Activated gamma-delta T cell treated with Interleukin-2 at 50 U/mL for 16 hours (primary cell): ENCODE results near the gene C7orf33.
"Not testable (repeated sequence)": the region's sequence is repeated elsewhere in the genome, so short reads cannot be mapped to it uniquely, and the experiment has no call there.

Experiments
- DNase-seq: peaks from one replicate; pipeline ENCODE4 v3.0.0-alpha.2; 2020

C7orf33 gene

GRCh38 chr7:148581624-148582023 lies 8.9 kb upstream of the C7orf33 start:
- no peak for DNase-seq

DNA sequence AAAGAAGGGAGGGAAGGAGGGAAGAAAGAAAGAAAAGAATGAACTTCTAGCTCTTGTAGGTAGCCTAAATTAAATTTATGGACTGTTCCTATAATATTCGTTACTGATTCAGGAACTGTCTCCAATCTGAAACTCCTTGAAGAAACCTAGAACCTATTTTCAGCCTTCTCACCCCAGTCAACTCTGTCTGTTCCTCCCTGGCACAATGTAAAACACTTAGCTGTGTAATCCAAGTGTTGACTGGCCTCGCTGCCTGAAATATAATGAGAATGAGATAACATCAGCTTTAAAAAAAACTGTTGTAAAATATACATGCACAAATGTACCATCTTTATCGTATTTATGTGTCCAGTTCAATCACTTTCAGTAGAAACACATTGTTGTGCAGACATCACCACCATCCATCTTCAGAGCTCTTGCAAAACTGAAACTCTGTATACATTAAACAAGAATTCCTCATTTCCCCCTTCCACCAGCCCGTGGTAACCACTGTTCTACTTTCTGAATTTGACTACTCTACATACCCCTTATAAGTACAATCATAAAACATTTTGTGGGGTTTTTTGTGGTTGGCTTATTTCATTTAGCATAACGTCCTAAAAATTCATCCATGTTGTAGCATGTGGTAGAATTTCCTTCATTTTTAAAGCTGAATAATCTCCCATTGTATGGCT lies 6.3 kb upstream of the C7orf33 start:
- DNase-seq, result no peak

DNA sequence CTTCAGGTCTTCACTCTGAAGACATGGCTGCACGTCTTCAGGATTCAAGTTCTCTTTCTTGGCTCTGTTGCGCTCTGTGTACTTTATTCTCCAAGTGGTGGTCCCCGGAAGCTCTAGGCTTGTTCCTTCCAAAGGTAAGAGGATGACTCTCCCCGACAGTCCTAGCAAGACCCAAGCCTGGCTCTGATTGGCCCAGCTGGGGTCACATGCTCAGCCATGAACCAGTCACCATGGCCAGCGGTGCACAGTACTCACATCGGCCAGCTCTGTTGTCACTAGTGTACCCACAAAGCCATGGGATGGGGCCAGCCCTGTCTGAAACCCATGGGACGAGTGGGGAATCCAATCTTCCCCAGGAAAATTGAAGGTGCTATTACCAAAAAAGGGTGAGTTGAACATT lies 5.2 kb upstream of the C7orf33 start:
- no peak for DNase-seq

DNA sequence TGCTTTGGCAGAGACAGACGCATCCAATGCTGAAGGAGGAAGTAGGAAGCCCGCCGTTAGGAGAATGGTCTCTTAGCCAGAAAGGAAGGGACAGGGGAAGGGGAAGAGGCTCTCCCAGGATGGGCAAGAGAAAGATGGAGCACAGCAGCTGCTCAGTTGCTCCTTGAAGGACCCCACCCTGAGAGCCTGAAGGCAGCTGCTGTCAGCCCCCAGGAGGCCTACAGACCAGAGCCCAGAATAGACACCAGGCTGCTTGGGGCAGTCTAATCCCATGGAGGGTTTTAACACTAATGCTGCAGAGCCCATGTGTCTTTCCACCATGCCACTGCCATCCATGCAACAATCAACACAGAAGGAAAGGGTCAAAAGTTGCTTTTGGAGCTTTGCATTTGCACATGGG lies 3.5 kb upstream of the C7orf33 start:
- no peak for DNase-seq

DNA sequence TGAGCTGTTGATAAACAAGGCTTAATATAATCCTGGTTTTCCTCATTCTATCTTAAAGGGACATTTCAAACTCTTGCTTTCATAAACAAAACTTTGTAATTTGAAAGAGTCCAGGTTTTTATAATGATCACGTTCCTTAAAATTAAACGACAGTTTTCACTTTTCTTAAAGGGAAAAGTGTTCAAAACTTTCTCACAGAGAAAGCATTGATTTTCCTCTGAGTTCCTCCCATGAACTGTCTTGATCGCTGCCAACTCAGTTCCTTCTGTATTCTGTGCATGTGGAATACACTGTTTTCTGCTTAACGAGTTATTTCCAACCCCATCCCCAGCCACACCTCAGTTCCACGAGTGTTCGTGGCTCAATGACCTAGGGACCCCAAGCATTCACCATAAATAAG lies 2.4 kb upstream of the C7orf33 start:
- no peak for DNase-seq

DNA sequence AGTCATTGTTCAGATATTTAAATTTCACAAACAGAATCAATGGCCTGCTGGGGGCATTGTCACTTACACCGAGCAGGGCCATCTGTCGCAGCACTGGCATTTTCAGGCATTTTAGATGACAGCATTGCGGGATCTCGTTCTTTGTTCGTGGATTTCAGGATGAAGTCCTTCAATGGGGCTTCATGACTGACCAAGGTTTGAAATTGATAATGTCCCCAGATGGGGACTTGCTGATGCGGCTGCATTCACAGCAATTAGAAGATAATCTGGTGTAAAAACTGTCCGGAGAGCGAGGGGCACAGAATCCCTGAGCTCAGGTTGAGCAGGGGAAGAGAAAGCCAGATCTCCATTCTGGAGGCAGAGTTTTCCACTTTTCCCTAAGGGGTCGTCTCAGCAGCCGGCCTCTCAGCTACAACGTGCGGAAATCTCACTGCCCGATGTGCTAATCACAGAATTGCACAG lies 1.9 kb upstream of the C7orf33 start:
- DNase-seq, result no peak

GRCh38 chr7:148589640-148590039 lies 926 bp upstream of the C7orf33 start:
- DNase-seq, result no peak

DNA sequence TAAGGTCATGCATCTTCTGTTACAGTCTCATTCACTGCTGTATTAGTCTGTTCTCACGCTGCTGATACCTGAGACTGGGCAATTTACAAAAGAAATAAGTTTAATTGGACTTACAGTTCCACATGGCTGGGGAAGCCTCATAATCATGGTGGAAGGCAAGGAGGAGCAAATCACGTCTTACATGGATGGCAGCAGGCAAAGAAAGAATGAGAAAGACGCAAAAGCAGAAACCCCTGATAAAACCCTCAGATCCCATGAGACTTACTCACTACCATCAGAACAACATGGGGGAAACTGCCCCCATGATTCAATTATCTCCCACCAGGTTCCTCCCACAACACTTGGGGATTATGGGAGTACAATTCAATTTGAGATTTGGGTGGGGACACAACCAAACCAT lies 5.8 kb downstream of the C7orf33 start:
- not testable (repeated sequence) for DNase-seq

DNA sequence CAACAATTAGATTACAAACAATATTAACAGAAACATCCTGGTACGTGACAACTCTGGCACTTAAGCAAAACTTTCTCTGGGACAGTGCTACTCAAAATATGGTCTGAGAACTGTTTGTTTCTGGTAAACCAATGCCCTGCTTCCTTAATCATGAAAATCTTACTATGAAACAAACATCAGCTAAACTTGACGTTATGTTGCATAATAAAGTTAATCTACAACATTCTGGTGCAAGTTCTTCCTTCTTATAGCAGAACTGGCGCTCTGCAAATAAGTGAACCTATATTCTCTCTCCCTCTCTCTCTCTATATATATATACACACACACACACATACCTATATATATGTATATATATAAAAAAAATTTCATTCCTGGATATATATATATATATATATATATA lies 7.8 kb downstream of the C7orf33 start:
- no peak for DNase-seq

GRCh38 chr7:148605350-148605749 lies 14.8 kb downstream of the C7orf33 start:
- DNase-seq, result no peak

- DNase-seq, result no peak
Observed at GRCh38 chr7:148607151-148607661, 16.6 kb downstream of the C7orf33 start.

DNA sequence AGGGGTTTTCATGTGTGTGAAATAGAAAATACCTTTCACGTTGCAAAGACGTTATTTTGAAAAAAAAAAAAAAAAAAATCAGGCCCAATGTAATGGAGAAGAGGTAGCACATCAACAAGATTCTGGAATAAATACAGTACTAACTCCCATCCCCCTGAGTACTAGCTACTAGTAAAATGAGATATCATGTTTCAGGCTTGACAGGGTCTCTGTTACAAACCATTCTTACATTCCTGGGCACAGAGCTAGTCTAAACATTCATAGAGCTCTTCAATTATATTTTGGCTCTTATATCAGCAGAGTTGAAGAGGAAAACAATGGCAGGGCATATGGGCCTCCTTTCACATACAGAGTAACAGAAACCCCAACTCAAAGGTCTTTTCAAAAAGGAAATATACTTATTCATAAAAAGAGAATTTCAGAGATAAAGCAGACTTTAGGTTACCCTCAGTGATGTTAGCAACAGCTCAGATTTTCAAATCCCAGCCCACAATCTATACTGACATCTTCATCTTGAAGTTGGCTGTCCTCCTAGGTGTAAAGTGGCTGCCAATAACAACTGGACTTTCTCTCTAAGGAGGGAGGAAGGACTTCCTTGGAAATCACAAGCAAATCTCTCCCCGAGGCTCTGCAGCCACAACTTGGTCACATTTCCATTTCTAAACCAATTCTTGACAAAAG lies 18.6 kb downstream of the C7orf33 start:
- no peak for DNase-seq

DNA sequence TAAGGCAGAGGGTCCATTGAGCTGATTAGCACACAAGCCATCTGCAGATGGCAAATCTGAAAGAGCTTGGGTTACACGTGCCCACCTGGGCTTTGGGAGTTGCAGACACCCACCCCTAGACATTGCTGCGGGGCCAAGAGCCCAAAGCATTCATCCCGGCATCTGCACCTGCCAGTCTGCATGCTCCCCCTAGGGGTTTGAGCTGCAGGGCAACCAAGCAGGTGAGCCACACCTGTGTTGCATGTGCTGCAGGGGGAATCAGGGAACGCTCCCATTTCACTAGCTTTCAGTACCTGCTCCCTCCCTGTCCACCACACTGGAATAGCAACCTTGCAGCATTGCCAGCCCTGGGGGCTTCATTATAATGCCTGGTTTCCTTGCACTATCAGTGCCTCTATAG lies 21.1 kb downstream of the C7orf33 start:
- no peak for DNase-seq

DNA sequence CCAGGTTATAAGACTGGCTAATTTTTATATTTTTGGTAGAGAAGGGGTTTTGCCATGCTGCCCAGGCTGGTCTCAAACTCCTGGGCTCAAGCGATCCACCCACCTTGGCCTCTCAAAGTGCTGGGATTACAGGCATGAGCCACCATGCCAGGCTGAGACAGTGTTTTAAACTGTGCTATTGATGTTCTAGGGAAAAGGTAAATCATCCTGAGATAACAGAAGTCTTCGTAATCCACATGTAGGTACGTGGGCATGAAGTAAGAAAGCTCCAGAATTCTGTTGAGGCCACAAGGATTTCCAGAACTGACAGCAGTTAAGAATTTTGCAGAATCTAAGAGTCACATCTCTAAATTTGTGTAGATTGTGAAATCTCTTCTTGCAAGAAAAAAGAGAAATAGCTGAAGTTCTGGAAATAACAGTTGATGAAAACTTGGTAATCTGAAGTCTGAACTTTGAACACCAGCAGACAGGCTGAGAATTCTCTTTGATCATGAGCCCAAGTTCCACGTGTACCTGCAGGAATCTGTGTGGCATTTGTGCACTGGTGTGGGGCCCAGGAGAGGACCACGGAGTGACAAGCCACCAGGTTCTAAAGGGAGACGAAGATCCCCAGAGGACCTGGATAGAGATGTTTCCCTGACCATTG lies 24.6 kb downstream of the C7orf33 start:
- no peak for DNase-seq

- no peak for DNase-seq
Observed at GRCh38 chr7:148620749-148621359, 30.3 kb downstream of the C7orf33 start.

DNA sequence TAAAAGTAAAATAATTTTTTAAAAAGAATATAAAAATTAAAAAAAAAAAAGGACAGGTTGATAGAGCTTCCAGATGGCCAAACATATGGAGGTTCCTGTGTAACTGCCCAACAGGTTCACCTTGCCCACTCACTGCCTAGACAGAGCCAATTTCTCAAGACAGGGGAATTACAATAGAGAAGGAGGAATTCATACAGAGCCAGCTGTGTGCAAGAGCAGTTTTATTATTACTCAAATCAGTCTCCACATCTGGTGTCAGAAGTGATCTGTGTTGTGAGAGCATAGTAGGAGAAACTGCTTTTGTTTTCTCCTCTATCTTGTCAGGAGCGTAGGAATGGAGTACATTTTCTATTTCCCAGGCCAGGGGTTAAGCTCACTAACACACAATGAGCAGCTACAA lies 31.0 kb downstream of the C7orf33 start:
- no peak for DNase-seq

DNA sequence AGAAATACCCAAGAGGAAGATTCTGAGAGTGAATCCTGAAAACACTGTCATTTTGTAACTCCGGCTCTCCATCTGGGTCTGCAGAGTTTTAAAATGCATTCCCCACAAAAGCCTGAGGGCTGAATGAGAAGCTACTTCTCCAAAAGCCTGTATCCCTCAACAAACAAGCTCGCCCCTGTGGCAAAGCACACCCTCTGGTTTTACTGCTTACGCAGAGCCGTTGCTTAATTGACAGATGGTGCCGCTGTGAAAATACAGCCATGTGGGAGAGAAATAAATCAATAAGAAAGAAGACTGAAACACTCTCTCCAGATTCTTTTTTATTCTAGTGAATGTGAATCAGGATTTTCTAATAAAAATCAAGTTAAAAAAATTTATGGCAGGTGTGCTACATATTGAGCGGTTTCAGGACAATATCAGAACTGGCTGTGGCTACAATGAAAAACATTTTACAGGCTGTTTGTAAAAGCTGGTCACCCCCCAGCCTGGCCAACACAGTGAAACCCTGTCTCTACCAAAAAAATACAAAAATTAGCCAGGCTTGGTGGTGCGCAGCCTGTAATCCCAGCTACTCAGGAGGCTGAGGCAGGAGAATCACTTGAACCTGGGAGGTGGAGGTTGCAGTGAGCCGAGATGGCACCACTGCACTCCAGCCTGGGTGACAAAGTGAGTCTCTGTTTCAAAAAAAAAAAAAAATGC lies 32.5 kb downstream of the C7orf33 start:
- DNase-seq, result no peak

GRCh38 chr7:148623586-148624282 lies 33.2 kb downstream of the C7orf33 start:
- DNase-seq, result no peak

DNA sequence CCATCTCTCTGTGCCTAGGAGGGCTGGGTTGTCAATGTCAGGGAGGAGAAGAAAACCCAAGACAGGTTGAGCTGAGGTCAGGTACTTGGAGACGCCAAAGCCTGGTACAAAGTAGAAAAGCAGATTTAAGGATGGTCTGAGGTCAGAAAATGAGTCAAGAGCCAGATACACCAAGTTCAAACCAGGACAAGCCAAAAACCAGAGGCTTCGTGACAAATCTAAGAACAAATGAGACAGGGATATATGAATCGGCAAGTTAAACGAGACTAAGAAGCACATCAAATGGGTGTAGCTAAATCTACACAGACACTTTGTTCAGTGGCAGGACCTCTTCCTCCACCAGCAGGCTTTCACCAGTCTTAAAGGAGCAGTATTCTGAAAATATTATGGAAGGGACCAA lies 34.2 kb downstream of the C7orf33 start:
- DNase-seq, result no peak

- no peak for DNase-seq
Observed at GRCh38 chr7:148625342-148625741, 34.8 kb downstream of the C7orf33 start.

- DNase-seq, result no peak
Observed at GRCh38 chr7:148626828-148627227, 36.3 kb downstream of the C7orf33 start.

GRCh38 chr7:148628011-148628410 lies 37.4 kb downstream of the C7orf33 start:
- DNase-seq, result no peak
